HG03095 (cell line): ENCODE results near the gene WASHC3.
"Not testable (repeated sequence)": the region's sequence is repeated elsewhere in the genome, so short reads cannot be mapped to it uniquely, and the experiment has no call there.

Experiments
- ATAC-seq: cut with Tn5 transposase; IDR thresholded peaks from one replicate; pipeline ENCODE4 v1.9.1; 2021; ENCODE audit warnings: moderate library complexity; ENCODE audit not compliant: unreplicated experiment

The WASHC3 gene

DNA sequence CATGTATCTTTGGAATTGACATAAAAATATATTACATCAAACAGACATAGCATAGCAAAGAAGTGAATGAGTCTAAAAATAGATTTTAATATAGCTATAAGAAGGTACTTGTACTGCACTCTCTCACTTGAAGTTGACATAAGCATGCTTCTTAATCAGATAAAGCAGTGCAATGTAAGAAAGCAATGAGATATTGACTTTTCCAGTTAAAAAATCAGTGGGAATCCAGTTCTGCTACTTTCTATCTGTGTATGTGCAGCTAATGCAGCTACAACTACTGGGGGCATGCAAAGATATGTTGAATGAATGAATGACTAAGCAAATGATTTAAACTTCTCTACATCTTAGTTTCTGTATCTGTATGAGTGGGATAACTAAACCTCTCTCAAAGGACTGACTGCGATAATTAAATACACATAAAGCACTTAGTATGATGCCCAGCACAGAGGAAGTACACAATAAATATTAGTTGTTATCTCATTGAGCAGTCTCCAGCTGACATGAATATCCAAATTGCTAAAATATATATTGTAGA is 10.3 kb downstream of the WASHC3 start:
- ATAC-seq = no peak

DNA sequence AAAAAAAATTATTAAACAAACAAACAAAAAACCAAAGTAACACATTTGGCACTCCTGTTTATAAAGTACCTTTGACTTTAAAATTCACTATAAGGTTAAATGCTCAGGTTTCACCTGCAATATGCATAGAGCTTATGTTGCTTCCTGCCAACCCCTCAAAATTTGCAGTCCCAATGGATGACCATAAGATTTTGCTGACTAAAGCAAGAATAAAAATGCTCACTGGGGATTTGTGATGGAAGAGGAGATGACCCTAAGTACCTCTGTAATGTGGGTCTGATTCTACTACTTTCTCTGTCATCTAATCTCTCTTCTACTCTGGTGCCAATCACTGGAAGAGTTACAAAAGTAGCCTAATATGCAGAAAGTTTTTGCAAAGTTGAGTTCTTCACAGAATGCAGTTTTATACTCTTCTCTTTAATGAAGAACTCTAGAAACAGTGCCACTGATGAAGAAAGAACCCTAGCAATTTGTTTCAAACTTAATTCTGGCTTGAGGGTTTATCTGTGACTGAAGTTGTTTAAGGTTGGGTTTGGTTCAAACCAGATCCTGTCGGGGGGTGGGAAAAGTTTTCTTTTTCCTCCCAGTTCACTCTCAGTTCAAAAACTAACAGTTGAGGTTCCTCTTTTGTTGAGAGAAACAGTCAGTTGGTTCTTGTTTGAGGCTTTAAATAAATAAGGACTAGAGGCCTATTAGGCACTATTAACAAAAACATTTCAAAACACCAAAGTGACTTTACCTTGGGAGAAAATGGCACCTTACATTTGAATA is 10.9 kb downstream of the WASHC3 start:
- ATAC-seq = no peak

DNA sequence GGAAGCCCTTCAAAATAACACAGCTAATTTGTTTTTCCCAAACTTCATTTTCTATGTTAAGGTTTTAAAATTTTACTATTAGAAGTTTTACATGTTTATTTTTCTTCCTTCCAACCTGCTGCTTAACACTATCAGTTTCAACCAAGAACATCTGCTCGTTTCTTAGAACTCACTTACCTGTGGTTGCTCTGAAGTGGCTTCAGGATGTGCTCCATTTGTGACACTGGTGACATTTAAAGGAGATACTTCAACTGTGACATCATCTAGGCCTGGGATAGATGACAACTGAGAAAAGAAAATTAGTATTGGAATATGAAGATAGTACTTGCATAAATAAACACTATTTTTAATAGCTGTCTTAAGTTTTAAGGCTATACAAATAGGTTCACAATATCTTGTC is 17.9 kb downstream of the WASHC3 start:
- ATAC-seq = peak; percentile 95

DNA sequence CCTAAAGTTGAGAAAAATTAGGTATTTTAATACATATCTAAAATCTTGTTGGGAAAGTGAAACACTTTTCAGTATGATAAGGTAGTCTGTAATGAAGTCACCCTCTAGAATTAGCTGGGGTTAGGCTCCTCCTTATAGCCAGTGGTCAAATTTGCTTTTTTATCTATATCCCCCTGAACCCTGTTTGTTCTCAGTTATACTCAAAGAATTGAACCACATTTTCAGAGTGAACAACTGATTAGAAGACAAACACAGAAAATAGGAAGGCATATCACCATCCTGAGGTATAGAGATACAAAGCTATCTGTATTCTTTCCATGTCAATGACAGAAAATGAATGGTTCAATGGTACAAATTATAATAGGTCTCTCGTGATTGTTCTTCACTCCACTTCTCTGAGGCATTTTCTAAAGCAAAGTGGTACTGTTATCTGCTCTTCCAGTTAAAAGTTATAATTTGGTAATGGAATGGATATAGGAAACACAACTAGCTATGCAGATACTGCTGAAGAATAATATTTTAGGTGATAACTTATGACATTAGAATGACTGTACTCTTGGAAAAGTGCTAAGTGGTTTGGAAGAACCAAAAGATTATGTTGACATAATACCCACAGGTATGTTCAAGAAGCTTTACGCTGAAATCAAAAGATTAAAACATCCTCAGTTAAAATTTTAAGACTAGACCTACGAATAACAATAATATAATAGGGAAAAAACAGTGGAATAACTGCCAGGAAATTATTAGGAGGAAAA is 27.6 kb downstream of the WASHC3 start:
- no peak for ATAC-seq

DNA sequence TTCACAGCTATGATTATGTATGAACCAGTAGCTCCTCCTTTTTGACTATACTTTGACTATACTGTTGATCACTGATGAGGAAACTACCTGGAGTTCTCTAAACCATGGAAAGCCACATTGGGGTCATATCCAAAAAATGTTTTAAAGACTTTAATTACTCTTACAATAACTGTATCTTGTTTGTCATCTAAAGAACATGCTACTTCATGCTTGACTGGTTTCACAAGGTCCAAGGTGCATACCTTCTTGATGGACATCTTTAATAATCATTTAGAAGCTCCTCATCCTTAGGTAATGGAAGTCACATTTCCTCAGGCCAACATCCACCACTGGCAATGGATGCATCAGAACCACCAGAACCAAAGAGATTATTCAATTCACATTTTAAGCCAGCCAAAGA is 29.9 kb downstream of the WASHC3 start:
- no peak for ATAC-seq

DNA sequence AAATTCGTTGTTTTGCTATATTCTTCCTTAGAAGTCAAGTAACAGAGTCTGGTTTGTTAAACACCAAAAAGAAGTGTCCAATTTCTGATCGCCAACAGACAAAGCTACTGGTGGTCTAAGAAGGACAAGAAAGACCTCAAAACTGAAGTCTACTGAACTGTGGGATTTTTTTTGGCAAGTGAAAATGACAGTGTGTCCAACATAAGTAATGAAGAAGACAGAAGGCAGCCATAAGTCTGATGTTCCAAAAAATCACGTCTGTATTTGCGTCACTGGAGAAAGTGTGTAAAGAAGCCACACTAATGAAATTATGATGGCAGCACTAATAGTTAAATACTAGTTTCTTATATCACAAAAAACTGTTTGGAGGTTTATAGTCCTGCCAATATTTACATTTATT is 32.6 kb downstream of the WASHC3 start:
- no peak for ATAC-seq

DNA sequence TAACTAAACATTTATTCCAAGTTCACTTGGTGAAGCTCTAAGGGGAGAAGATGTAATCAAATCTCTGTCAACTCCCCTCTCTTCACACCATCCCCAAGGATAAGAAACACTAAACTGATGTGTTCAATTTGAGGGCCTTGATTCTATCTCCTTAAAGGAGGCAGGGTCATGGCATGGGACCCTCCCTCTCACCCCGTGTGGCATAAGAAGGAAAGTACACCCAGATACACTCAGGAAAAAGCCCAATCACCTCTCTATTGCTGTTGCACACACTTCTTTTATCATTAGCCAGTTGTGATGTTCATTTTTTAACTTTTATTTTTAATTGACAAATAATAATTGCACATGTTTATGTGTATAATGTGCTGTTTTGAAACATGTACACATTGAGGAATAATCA is 35.1 kb downstream of the WASHC3 start:
- no peak for ATAC-seq

DNA sequence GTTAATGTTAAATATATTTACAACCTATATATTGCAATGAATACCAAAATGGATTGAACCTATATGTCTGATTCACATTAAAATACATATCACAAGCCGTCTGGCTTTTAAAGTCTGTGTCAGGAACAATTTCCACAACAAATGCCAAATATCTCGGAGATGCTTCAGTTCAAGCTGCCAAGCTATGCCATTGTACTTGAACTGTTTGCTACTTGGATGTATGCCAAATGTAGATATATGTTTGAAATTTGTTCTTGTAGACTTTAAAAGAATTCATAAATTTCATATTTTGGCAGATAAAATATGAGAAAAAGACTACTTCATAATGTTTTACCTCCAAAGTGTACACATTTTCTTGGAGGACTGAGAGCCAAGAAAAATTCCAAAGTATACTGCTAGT is 37.0 kb downstream of the WASHC3 start:
- ATAC-seq = no peak

DNA sequence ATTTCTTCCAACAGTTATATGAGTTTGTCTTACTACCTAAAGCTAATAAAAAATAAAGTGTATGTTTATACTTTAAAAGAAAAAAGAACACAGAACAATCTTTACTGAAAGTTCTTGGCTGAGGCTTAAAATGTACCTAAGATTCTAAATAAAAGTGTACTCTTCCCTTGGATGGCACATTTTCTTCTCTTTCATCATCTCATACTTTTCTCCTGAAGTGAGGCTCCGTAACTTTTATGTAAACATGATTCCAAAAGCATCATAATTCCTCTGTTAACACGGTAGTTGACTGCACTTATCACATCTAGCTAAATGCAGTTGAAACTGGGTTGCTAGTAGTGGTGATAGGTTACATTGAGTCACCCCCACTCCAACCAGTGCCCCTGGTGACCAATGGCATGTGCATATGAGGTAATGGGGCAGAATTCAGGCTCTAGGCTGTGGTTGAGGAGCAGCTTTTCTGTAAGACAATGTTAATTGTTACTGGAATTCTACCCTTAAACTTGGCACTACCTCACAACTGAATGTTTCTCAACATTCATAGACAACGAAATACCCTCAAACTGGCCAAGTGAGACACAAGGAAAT is 38.4 kb downstream of the WASHC3 start:
- ATAC-seq = no peak

DNA sequence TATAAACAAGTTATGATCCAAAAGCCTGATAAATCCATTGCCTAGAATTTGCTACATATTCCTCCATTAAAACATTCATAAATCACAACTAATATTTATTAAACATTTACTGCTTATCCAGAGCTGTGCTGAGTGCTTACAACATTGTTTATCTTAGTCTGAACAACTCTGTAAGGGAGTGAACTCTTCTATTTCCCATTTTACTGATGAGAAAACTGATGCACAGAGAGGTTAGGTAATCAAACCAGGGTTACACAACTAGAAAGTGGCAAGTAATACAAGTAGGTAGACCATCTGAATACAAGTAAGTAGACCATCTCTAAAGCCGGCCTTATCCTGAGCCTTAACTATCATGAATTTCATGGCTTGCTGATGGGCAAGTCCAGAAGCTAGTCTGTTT is 39.5 kb downstream of the WASHC3 start:
- ATAC-seq = no peak

DNA sequence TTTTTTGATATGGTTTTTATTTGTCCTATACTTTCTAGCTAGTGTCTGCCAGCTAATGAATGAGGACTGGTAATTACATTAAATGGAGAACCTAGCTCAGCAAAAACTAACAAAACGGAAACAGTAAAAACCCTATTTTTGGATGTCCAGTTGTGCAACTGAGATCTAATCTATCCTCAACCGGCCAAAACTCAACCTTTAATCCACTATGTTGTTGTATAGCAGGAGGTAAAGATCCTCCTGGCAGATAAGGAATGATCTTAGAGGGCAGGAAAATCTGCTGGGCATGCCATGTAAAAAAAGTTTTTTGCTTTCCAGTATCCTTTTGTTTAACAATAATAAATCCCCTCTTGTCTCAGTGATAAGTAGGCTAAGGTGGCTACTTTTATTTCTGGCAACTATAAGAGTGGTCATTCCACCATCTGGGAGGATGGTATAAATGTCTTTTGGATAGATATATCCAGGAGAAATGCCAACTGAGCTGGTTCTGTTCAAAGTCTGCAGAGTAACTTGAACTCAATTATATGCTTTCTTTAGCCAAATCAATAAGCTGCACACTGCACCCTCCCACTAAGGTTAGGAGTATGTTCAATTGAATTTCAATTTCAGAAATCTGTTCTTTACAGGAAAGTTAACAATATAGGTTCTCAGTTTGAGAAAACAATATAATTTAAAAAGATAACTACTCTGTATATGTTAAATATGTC is 40.1 kb downstream of the WASHC3 start:
- no peak for ATAC-seq

DNA sequence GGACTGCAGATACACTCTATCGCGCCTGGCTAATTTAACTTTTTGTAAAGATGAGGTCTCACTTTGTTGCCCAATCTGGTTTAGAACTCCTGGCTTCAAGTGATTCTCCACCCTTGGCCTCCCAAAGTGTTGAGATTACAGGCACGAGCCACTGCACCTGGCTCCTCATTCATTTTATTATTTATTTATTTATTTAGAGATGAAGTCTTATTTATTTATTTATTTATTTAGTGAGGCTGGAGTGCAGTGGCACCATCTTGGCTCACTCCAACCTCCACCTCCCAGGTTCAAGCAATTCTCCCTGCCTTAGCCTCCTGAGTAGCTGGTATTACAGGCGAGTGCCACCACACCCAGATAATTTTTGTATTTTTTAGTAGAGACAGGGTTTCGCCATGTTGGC is 43.2 kb downstream of the WASHC3 start:
- not testable (repeated sequence) for ATAC-seq

DNA sequence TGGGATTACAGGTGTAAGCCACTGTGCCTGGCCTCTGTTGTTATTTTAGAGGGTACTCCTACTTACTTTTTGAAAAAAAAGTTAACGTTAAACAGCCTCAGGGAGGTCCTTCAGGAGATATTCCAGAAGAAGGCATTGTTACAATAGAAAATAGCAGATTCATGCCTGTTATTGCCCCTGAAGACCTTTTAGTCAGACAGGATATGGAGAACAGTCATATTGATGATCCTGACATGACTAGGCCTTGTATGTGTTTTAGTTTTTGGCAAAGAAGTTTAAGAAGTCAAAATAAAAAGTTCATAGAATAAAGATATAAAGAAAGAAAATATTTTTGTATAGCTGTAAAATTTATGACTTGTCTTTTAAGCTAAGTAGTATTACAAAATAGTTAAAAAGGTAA is 45.3 kb downstream of the WASHC3 start:
- no peak for ATAC-seq

DNA sequence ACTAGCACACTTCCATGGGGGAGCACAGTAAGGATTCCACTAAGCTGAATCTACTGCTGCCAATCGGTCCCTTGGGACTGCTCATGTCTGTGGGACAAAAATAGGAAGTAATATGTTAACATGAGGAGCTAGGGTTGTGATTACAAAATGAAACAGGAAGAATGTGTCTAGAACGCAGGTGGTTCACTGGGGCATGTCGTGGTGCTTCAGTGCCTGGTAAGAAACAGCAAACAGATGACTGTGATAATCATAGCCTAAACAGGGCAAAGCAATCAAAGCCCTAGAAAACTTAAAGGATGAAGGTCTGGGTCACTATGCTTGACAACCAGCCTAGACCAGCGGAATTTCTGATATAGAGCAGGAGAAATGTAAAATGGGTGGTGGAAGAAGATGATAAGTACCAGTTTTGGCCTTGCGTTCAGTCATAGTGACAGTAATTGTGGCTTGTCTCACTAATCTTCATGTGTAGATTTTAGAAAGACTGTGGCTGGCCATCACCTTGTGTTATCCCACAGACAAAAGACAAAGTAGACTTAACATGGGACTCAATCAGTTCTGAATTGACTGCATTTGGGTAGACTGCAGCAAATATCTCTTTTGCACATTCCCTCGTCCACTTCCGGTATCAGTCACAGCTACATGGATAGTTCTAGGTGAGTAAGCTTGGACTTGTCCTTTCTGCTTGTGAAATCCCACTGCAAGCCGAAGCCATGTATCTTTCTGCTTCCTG is 51.4 kb downstream of the WASHC3 start:
- ATAC-seq = peak; percentile 89

DNA sequence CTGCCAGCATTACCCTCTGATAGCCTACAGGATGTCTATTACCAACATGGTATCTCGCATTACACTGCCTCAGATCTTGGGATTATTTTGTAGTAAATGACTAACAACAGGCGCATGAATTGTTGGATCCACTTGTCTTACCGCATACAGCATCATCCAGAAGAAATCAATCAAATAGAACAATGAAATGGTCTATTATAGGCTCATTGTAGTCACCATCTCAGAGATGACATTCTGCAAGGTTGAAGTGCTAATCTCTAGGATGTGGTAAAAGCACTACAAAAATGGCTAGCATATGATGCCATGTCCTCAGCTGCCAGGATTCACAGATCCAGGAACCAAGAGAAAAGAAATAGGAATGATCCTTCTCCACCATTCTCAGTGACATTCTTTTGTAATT is 52.0 kb downstream of the WASHC3 start:
- peak; percentile 5 for ATAC-seq

DNA sequence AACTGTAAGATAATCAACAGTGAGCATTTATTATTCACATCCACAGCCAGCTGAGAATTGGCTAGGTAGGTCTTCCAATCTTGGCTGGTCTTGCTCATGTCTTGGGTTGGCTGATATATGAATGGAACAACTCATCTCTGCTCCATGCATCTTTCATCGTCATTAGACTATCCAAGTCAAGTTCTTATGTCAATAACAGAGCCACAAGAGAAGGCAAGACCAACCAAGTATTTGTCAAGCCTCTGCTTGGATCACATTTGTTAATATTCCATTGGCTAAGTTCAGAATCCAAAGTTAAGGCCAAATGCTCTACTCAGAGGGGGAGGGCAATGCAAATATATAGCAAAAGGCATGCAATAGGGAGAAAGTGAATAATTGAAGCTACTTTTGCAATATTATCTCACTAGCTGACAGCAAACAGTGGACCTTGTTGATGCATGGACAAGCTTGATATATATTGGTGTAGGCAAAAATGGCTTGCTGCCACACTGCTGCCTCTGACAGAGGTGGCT is 53.1 kb downstream of the WASHC3 start:
- ATAC-seq = no peak

DNA sequence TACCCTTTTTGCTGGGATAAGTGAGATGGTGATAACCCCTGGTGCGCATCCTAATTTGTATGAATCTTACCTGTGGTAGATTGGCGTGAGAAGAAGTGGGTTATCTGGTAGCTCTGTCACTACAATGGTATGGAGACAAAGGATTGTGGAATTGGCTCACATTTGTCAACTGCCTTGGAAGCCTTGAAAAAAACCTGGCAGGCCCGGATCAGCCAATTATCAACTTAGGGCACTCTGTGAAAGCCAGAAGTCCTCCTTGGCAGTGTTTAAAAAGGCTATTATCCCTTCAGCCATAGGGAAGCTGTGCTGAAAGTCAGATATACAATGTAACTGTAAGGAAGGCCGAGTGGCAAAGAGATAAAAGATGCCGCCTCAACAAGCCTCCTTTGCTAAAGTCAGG is 56.5 kb downstream of the WASHC3 start:
- no peak for ATAC-seq

DNA sequence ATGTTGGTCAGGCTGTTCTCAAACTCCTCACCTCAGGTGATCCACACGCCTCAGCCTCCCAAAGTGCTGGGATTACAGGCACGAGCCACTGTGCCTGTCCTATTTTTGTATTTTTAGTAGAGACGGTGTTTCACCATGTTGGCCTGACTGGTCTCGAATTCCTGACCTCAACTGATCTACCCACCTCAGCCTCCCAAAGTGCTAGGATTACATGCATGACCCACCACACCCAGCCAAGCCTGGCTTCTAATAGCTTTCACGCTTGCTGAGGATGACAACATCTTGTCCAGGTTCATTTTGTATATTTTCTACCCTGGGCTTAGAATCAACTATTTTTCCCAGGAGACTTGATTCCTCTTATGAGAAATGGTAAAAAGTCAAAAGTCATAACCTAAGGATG is 64.7 kb downstream of the WASHC3 start:
- no peak for ATAC-seq

DNA sequence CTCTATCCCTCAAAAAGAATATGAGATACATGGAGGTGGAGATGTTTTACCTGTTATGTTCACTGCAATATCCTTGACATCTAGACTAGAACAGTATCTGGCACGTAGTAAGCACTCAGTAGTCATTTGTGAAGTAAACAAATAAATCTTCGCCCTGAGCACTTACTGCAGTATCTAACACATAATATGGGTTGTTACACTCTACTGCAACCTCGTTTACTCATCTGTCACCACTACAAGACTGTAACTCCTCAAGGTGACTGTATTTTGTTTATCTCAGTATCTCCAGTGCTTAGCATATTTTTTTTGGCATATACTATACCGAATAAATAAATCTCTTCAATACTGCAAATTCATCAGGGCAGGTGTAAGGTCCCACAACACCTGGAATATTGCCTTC is 66.1 kb downstream of the WASHC3 start:
- no peak for ATAC-seq

DNA sequence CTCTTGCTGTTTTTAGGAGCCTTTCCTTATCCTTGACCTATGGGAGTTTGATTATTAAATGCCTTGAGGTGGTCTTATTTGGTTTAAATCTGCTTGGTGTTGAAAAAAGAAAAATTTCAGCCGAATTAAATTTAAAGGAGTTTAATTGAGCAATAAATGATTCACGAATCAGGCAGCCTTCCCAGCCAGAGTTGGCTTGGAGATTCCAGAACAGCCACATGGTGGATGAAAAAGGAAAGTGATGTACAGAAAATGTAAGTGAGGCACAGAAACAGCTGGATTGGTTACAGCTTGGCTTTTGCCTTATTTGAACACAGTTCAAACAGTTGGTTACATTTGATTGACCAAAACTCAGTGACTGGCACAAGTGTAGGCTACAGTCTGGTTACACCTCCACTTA is 69.7 kb downstream of the WASHC3 start:
- no peak for ATAC-seq
